EH (cell line): Measurements from ENCODE around the gene SMARCD2.

Source experiments
- DNase-seq: peaks from one replicate; pipeline ENCODE4 v3.0.0-alpha.2; 2015; ENCODE audit warnings: low read depth

The SMARCD2 gene

GRCh38 chr17:63850401-63850800, 7.9 kb upstream of the SMARCD2 start:
- no peak for DNase-seq

GRCh38 chr17:63848834-63849689, 6.6 kb upstream of the SMARCD2 start:
- peak; percentile 88 for DNase-seq

- no peak for DNase-seq
These were observed 5.2 kb upstream of the SMARCD2 start for GRCh38 chr17:63847525-63848249.

- no peak for DNase-seq
These were observed 3.0 kb upstream of the SMARCD2 start for GRCh38 chr17:63845509-63845908.

GRCh38 chr17:63843910-63844677, 1.6 kb upstream of the SMARCD2 start:
- DNase-seq = no peak

GRCh38 chr17:63843387-63843888, 953 bp upstream of the SMARCD2 start:
- peak; percentile 63 for DNase-seq

GRCh38 chr17:63842173-63842539, 329 bp downstream of the SMARCD2 start:
- no peak for DNase-seq

- peak; percentile 66 for DNase-seq
These were observed 924 bp downstream of the SMARCD2 start for GRCh38 chr17:63841350-63842172.

- DNase-seq = peak; percentile 44
These were observed 1.7 kb downstream of the SMARCD2 start for GRCh38 chr17:63840591-63841349.

- peak; percentile 62 for DNase-seq
These were observed 3.8 kb downstream of the SMARCD2 start for GRCh38 chr17:63838631-63839171.

- no peak for DNase-seq
These were observed 4.4 kb downstream of the SMARCD2 start for GRCh38 chr17:63837962-63838600.

GRCh38 chr17:63837480-63837879, 5.0 kb downstream of the SMARCD2 start:
- DNase-seq = no peak

- no peak for DNase-seq
These were observed 5.7 kb downstream of the SMARCD2 start for GRCh38 chr17:63836811-63837210.

GRCh38 chr17:63835167-63835720, 7.2 kb downstream of the SMARCD2 start:
- no peak for DNase-seq

GRCh38 chr17:63834431-63835166, 7.9 kb downstream of the SMARCD2 start:
- DNase-seq = peak; percentile 84

GRCh38 chr17:63833741-63834373, 8.6 kb downstream of the SMARCD2 start:
- DNase-seq = no peak

GRCh38 chr17:63833026-63833740, 9.3 kb downstream of the SMARCD2 start:
- DNase-seq = no peak

GRCh38 chr17:63832455-63832854, 10.0 kb downstream of the SMARCD2 start:
- DNase-seq = no peak
